ENCODE results near the gene LUZP2. TPM values are rescaled to one million over a fixed set of nuclear protein-coding genes. Genes with fewer than 3 reads are reported as not detected.

LUZP2 gene
- total RNA-seq, 2 donors from 2014 or later, result not detected

DNA sequence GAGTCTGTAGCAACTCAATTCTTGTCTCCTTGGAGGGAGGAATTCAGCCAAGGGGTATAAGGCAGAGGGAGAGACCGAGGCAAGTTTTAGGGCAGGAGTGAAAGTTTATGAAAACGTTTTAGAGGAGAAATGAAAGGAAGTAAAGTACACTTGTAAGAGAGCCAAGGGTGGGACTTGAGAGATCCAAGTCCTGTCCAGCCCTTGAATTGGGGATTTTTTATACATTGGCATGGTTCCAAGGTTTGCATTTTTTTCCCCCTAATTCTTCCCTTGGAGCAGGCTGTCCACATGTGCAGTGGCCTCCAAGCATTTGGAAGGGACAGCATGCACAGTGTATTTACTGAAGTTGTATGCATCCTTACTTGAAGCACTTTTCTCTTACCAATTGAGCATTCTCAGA, 192.1 kb downstream of the LUZP2 start:
- intact Hi-C loops (cut with DNase I), result no loop called here
- no peak for DNase-seq
- no peak for ATAC-seq

DNA sequence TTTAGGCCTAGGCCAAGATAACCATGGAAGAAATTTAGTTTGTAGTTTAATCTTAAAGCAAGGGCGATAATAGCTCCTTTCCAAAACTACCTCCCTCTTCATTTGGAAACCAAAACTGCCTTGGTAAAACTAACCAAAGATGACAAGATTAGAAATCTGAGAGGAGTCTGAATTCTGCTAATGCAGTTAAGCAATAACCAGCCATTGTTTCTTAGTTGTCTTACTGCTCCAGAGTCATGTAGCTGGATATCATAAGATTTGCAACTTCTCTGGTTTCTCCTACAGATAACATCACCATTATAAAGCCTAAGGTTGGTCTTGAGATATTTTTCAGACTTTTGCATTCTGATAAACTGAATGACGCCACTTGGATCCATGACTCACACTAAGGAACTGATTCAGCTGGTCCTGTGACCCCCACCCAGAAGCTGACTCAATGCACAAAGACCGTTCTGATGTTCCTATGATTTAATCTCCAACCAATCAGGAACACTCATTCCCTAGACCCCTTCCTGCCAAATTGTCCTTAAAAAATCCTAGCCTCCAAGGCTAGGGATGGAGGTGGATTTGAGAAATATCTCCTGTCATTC, 200.8 kb downstream of the LUZP2 start:
- ATAC-seq (no peak), DNase-seq (no peak)
- intact Hi-C loops (cut with DNase I), result no loop called here

DNA sequence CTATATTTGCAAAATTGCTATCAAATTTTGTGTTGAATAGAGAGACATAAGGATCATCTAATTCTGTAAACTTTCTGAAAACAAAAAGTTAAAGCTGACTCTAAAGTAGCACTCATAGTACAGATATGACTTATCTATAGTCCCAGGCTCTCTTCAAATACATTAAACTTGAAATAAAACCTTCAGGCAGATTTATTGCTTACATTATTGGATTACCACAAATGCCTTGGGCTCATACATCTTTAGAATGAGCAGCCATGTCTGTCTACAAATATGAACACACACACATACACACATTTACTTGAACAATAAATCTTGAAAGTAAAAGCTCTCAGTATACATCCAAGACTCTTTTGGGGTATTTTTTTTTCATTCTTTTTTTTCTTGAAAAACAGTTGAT, 207.9 kb downstream of the LUZP2 start:
- intact Hi-C loops (cut with DNase I), result no loop called here
- ATAC-seq (no peak), DNase-seq (no peak)

DNA sequence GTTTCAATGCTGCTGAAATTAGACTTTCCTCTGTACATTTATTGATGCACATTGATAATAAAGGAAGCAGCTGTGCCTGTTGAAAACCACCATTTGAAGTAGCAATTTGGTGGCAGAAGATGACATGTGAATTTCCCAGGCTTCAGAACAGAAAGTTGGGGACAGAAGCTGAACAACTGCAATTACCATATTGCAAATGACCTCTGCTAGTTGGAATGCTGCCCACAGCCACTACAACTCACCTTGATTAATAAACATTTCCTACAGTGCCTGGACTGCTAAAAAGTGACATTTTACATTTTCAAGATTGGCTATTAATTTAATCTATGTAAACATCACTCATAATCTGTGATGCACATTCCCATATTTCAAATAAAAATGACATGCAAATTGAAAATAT, 208.6 kb downstream of the LUZP2 start:
- ATAC-seq (no peak), DNase-seq (no peak)
- intact Hi-C loops (cut with DNase I), result no loop called here

DNA sequence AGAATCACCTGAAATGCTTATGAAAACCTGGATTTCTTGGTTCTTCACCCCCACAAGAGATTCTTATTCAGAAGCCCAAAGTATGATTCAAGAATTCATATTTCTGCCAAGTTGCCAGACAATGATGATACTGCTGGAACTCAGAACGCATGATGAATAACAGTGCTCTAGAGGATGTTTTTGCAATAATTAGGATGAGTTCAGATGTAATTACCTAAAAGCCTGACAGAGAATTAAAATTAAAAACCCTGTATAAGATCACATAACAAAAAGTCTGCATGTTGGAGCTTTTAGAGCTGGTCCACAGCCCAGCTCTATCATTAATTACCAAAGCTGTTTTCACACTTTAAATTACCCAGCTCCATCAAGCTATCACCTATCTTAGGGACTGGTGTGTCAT, 211.8 kb downstream of the LUZP2 start:
- no peak for DNase-seq
- intact Hi-C loops (cut with DNase I), result no loop called here
- no peak for ATAC-seq

DNA sequence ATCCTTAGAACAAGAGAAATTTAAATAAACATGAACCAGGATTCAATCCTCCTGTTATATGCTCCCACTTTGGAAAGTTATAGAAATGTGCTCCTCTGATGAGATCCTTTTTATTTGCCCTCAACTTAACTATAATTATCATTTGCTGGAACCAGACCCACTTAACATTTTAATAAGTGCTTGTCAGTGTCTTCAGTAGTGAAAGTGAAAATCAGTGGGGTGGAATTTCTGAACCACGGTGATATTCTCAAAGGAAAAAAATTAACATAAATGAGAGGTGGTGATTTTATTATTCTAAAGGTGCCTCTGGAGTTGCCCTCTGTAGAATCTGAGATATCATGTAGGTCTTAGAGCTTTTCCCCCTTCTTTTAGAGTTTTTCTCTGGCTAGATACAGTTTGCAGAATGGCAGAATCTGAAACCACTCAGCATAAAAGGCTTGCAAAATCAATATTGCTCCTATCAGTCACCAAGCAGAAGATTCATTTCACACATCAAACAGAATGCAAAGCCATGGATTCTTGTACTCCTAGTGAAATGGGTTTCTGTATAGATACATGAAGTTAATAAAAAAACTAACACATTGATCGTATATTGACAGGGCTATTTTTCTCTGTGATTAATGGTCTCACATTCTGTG, 213.2 kb downstream of the LUZP2 start:
- ATAC-seq (no peak), DNase-seq (no peak)
- intact Hi-C loops (cut with DNase I), result no loop called here

DNA sequence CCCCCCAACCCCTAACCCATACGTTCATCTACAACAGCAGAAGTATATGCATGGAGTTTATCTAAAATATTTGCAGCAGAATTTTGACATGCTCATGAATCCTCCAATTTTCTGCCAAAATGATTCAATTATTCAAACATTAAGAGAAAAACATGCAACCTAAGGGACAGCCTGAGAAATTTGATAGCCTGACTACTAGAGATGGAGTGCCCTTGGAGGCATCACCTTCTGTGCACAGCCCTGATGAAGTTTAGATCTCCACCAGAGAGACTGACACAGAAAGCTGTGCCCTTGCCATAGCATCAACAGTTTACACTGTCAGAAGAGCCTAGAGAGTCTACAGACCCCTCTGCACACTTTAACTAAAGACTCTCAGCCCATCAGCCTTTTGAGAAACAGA, 217.7 kb downstream of the LUZP2 start:
- ATAC-seq (no peak), DNase-seq (no peak)
- intact Hi-C loops (cut with DNase I), result no loop called here

DNA sequence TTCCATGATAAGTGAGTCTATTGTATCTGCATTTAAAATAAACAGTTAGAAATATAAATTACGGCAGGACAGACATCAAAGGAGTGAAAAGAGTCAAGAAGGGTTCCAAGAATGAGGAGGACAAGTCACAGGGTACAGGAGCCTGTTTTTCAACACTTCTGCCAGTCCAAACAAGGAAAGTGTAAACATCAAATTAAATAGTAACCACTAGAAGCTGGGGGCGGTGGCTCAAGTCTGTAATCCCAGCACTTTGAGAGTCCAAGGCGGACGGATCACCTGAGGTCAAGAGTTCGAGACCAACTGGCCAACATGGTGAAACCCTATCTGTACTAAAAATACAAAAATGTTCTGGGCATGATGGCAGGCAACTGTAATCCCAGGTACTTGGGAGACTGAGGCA, 219.6 kb downstream of the LUZP2 start:
- DNase-seq (no peak), ATAC-seq (no peak)
- intact Hi-C loops (cut with DNase I), result no loop called here

DNA sequence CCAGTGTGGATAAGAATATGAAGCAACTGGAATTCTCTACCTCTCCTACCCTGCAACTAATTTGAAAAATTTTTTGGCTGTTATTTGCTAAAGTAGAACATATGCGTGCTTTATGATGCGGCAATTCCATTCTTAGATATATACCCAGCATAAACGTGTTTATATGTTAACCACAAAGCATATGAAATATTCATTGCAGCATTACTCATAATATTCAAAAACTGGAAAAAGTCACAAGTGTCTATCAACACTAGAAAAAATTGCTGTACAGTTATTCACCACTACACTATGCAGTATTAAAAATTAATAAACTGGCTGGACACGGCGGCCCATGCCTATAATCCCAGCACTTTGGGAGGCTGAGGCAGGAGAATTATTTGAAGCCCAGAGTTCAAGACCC, 226.4 kb downstream of the LUZP2 start:
- no peak for DNase-seq
- ATAC-seq, result no peak
- intact Hi-C loops (cut with DNase I), result no loop called here

DNA sequence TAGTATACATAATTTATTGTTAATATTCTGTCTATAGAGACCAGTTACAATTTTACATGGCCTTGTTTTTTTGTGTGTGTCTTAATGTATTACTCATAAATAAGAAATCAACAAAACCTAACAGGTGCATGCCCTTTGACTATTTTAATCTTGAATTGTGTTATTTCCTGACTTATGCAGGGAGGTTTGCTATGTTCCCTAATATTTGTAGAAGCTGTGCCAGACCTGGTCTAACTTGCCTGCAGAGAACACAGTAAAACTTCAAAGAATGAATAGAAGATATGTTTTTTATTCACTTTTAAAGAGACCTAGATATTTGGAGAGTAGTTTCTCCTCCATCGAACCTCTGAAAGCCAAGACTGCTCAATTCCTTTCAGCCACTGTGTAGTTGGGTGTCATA, 234.7 kb downstream of the LUZP2 start:
- no peak for DNase-seq
- ATAC-seq, result no peak
- intact Hi-C loops (cut with DNase I), result no loop called here

DNA sequence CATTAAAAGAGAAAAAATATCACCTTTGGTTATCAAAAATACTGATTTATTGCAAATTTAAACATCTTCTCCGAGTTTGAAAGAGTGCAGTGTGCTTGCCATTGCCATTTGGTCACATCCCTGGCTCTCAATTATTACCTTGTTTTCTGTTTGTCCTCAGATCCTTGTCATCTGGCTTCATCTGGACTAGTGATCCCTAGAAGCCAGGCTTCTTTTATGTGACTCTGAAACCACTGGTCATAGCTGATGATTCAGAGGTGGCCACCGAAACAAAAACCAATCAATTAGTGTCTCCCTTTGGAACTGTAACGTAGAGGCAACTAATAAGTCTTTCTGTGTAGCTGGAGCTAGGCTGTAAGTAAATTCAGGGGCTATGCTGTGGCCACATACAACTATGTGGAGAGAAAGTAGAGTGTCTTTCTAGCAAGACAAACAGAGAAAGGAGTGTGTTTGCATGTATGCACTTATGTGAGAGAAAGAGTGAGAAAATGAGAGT, 237.9 kb downstream of the LUZP2 start:
- intact Hi-C loops (cut with DNase I), result no loop called here
- DNase-seq (no peak), ATAC-seq (no peak)

DNA sequence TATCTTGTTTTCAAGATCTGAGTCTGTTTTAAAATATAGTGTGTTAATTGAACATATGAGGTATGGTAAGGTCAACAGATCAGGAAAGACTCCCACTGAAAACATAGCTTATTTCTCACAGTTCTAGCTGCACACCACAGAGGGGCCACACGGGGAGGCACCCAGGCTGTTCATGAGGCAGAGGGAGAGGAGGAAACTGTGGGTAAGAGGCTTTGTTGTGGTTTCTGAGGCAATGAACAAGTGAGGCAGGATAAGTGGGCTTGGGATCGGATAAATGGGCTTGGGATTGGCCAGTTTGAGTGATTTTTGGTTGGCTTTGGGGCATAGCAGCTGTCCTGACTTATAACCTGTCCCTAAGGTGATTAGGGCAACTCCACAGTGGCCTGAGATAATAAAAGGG, 242.1 kb downstream of the LUZP2 start:
- intact Hi-C loops (cut with DNase I), result no loop called here
- no peak for ATAC-seq

DNA sequence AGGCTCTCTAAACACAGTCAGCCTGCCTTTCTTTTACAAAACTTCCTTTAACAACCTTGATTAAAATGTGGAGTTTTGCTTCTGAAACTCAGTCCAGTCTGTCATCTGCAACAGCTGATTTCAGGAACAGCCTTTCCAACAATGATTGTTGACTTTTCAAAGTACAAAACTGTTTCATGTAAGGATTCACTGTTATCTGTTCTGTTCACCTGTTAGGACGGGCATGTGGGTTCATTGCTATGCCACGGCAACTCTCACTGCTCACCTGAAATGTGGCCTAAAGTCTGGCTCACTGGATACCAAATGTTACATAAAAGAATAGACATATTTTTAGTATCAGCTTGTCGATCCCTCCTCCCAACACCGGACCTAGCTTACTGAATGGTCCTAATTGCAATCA, 242.8 kb downstream of the LUZP2 start:
- DNase-seq, result no peak
- intact Hi-C loops (cut with DNase I), result no loop called here
- no peak for ATAC-seq

More for the DNA sequence above, 242.1 kb downstream of the LUZP2 start:
- DNase-seq, result no peak

DNA sequence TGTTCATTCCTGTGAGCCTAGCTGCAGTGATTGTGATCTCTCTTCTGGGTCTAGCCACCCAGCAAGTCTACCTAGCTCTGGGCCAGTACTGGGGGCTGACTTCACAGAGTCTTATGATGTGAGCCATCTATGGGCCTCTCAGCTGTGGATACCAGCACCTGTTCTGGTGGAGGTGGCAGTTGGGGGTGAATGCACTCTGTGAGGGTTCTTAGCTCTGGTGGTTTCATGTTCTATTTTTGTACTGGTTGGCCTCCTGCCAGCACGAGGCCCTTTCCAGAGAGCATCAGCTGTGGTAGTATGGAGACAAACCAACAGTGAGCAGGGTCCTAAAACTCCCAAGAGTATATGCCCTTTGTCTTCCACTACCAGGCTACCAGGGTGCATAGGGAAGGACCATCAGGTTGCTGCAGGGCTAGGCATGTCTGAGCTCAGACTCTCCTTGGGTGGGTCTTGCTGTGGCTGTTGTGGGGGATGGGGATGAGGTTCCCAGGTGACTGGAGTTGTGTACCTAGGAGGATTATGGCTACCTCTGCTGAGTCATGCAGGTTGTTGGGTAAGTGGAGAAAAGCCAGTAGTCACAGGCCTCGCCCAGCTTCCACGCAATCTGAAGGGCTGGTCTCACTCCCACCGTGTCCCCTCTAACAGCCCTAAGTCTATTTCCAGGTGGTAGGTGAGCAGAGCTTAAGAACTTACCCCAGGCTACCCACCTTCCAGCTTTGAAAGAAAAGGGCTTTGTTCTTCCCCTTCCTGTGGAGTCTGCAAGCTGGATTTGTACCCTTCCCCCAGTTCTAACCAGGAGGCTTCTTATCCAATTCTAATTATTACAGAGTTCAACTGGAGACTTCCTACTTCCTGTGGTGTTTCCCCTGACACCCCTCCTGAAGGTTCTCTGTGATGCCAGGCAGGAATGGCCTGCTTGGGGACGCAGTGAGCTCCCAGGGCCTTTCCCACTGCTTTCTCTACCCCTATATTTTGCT, 250.7 kb downstream of the LUZP2 start:
- ATAC-seq (no peak), DNase-seq (no peak)
- intact Hi-C loops (cut with DNase I), result no loop called here

DNA sequence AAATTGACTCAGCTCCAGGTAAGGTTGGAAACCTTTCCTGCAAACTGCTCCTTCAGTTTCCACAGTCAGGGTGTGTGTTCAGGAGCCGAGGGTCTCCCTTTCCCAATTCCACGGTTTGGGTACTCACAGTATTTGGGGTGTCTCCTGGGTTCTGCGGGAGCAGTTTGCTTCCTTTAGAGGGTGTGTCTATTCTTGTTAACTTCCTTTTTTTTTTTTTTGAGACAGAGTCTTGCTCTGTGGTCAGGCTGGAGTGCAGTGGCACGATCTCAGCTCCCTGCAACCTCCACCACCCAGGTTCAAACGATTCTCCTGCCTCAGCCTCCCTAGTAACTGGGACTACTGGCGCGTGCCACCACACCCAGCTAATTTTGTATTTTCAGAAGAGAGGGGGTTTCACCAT, 251.4 kb downstream of the LUZP2 start:
- ATAC-seq (no peak), DNase-seq (no peak)
- intact Hi-C loops (cut with DNase I), result no loop called here

DNA sequence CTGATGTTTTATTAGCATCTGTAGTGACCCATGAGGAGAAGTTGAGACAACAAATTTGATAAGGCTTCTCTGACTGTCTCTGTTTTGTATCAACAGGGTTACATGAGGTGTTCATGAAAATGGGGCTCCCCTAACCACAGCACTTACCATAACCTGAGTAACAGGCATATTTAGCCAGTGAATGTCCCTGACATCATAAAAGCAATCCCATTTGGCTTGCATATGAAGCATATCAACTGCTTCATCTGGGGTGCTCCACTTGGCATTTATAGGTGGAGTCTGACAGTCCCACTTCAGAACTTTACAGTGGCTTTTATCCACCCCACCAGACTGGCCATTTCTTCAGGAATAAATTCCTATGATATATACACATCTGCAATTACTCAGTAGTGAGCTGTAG, 257.6 kb downstream of the LUZP2 start:
- DNase-seq (no peak), ATAC-seq (no peak)
- intact Hi-C loops (cut with DNase I), result no loop called here

DNA sequence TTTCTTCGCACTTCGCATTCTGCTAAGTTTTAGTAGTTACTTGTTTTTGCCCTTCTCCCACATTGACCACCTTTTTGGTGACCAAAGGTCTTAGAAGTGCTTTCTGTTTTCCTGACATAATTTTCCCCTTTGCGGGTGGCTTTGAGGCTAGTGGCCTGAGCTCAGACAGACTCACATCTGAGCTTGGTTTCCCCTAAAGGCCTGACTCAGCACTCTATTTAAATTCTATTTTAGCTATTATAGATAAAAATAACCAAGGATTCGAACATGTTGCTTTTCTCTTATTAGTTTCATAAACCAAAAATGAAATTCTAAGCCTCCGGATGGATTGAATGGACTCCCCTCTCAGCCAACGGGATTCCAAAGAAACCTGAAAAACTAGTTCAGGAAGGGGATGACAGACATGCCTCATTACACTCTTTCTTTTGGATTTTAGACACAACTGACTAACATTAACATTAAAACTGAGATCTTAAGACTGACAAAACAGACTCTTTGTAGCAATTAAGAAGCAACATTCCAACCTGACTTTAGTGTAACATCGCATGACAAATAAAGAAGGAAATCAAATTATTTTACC, 258.5 kb downstream of the LUZP2 start:
- ATAC-seq (no peak), DNase-seq (no peak)
- intact Hi-C loops (cut with DNase I), result no loop called here

DNA sequence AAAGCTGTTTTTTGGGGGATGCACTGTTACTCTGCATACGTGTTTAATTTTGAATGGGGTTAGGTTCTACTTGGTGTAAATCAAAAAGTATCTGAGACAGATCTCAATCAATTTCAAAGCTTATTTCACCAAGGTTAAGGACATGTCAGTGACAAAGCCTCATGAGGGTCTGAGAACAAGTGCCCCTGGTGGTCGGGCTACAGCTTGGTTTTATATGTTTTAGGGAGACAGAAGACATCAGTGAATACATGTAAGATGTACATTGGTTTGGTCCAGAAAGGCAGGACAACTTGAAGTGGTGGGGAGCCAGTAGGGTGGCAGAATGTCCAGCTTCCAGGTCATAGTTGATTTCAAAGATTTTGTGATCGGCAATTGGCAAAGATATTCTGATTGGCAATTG, 262.9 kb downstream of the LUZP2 start:
- ATAC-seq (no peak), DNase-seq (no peak)
- intact Hi-C loops (cut with DNase I), result no loop called here

DNA sequence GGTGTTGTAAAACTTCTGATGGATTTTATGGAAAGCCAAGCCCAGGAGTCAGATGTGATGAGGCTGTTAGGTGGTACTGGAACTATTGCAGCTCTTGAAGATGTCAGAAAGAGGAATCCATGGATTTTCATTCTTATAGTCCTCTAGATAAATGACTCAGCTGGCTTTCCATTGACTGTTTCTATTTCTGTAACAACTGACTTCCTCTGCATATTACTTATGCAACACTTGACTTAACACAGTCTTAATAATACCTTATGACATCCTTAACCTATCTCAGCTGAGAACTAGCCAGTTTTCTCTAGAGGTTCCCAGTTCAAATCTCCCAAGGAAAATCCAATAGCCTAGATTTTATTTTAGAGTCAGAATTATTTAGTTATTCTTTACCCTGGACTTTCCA, 263.8 kb downstream of the LUZP2 start:
- DNase-seq (no peak), ATAC-seq (no peak)
- intact Hi-C loops (cut with DNase I), result no loop called here

DNA sequence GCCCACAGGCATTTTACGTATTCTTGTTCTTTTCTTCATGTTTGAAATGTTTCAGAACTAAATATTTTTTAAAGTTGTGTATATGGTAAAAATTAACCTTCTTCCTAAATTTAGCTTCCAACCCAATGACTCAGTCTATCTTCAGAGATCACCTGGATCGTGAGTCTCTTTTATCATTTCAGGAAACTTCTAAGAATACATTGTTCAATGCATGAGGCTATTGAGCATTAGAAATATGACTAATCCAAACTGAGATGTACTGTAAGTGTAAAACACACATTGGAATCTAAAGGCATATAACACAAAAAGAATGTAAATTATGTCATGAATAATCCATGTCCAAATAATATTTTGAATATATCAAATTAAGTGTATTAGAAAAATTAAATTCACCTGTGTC, 265.2 kb downstream of the LUZP2 start:
- DNase-seq (no peak), ATAC-seq (no peak)
- intact Hi-C loops (cut with DNase I), result no loop called here

Measured in left cardiac atrium (tissue), 4 donors.